ENCODE results near the gene PRR18. TPM values are rescaled to one million over a fixed set of nuclear protein-coding genes. Genes with fewer than 3 reads are reported as not detected.

PRR18 gene
- total RNA-seq, 1 donor from 2014 or later, result not detected

- no peak overlapping the region for H3K27ac ChIP-seq
- H3K9me3 ChIP-seq, result no peaks in the 10 kb centered on the region
- TF ChIP-seq CTCF (IDR thresholded peaks at IDR 0.05), result no peak
- no peak for DNase-seq (ENCODE audit: low spot score in 2 of 2)
- no peaks in the 10 kb centered on the region for H3K27me3 ChIP-seq
- intact Hi-C loops (cut with DNase I), result no loop called here
- H3K36me3 ChIP-seq, result no peaks in the 10 kb centered on the region
- peaks cover 0 to 7% of the 10 kb centered on the region in 2 donors for H3K4me1 ChIP-seq
- H3K4me3 ChIP-seq, result no peak overlapping the region
Observed at GRCh38 chr6:166278579-166279392, 29.4 kb downstream of the PRR18 start.

GRCh38 chr6:166277892-166278578, 30.2 kb downstream of the PRR18 start:
- Histone ChIP-seq H3K4me3 (no peak overlapping the region), H3K27me3 (no peaks in the 10 kb centered on the region), H3K36me3 (no peaks in the 10 kb centered on the region), H3K4me1 (peaks cover 0 to 7% of the 10 kb centered on the region in 2 donors), H3K27ac (no peak overlapping the region), H3K9me3 (no peaks in the 10 kb centered on the region)
- intact Hi-C loops (cut with DNase I), result no loop called here
- no peak for TF ChIP-seq CTCF (IDR thresholded peaks at IDR 0.05)
- no peak for DNase-seq (ENCODE audit: low spot score in 2 of 2)

GRCh38 chr6:166277018-166277417, 31.2 kb downstream of the PRR18 start:
- TF ChIP-seq CTCF (IDR thresholded peaks at IDR 0.05), result no peak
- Histone ChIP-seq H3K9me3 (no peaks in the 10 kb centered on the region), H3K27me3 (no peaks in the 10 kb centered on the region), H3K27ac (peak overlapping the region in 1 of 2 donors; percentile 11), H3K36me3 (no peaks in the 10 kb centered on the region), H3K4me3 (no peak overlapping the region), H3K4me1 (peaks cover 0 to 7% of the 10 kb centered on the region in 2 donors)
- intact Hi-C loops (cut with DNase I), result no loop called here
- no peak for DNase-seq (ENCODE audit: low spot score in 2 of 2)

GRCh38 chr6:166275714-166276166, 32.5 kb downstream of the PRR18 start:
- intact Hi-C loops (cut with DNase I), result loop anchor here (1.0 kb wide), 1 partner anchor 125 kb away; no protein-coding TSS in a partner anchor
- Histone ChIP-seq H3K9me3 (no peaks in the 10 kb centered on the region), H3K36me3 (no peaks in the 10 kb centered on the region), H3K4me1 (peaks cover 0 to 7% of the 10 kb centered on the region in 2 donors), H3K27ac (no peak overlapping the region), H3K27me3 (no peaks in the 10 kb centered on the region), H3K4me3 (no peak overlapping the region)
- peak; percentile 90 to 99 (median 97) for TF ChIP-seq CTCF (IDR thresholded peaks at IDR 0.05)
- peak in 1 of 2 donors; percentile 82 for DNase-seq (ENCODE audit: low spot score in 2 of 2)

- DNase-seq (ENCODE audit: low spot score in 2 of 2), result no peak
- no peak for TF ChIP-seq CTCF (IDR thresholded peaks at IDR 0.05)
- intact Hi-C loops (cut with DNase I), result loop anchor here (1.0 kb wide), 1 partner anchor 125 kb away; no protein-coding TSS in a partner anchor
Observed at GRCh38 chr6:166274739-166275370, 33.3 kb downstream of the PRR18 start.

More at GRCh38 chr6:166274739-166275370, 33.3 kb downstream of the PRR18 start:
- H3K4me3 ChIP-seq, result no peak overlapping the region
- no peak overlapping the region for H3K27ac ChIP-seq
- H3K36me3 ChIP-seq, result no peaks in the 10 kb centered on the region
- H3K27me3 ChIP-seq, result no peaks in the 10 kb centered on the region
- no peaks in the 10 kb centered on the region for H3K9me3 ChIP-seq
- H3K4me1 ChIP-seq, result peaks cover 0 to 7% of the 10 kb centered on the region in 2 donors
